ENCODE data around the gene TMEM116.
"Not testable (repeated sequence)": the region's sequence is repeated elsewhere in the genome, so short reads cannot be mapped to it uniquely, and the experiment has no call there.

TMEM116 gene

DNA sequence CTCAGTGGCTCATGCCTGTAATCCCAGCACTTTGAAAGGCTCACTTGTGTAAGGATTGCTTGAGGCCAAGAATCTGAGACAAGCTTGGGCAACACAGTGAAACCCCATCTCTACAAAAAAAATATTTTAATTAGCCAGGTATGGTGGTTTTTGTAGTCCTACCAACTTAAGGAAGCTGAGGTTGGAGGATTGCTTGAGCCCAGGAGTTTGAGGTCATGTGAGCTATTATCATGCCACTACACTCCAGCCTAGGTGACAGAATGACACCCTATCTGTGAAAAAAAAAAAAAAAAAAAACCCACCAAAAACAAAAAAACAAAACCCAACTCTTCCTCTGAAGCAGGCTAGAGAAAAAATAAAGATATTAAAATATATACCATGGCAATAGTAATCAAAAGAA is 41.2 kb downstream of the TMEM116 start:
- no peaks in the 10 kb centered on the region for H3K27me3 Mint-ChIP-seq
- no peaks in the 10 kb centered on the region for H3K9me3 Mint-ChIP-seq (ENCODE audit: low read depth)
- H3K27ac Mint-ChIP-seq: no peak overlapping the region
- peaks cover 5% of the 10 kb centered on the region for H3K36me3 Mint-ChIP-seq
- peaks cover 11% of the 10 kb centered on the region for H3K4me1 Mint-ChIP-seq (ENCODE audit: low read depth)
- no peak overlapping the region for H3K4me3 Mint-ChIP-seq

- H3K27me3 Mint-ChIP-seq: no peaks in the 10 kb centered on the region
- H3K9me3 Mint-ChIP-seq (ENCODE audit: low read depth): peaks cover 6% of the 10 kb centered on the region
- H3K36me3 Mint-ChIP-seq: peaks cover 20% of the 10 kb centered on the region
- H3K4me3 Mint-ChIP-seq: no peak overlapping the region
- peaks cover 4% of the 10 kb centered on the region for H3K4me1 Mint-ChIP-seq (ENCODE audit: low read depth)
- no peak overlapping the region for H3K27ac Mint-ChIP-seq
Observed at GRCh38 chr12:111964935-111965334, 48.0 kb downstream of the TMEM116 start.

DNA sequence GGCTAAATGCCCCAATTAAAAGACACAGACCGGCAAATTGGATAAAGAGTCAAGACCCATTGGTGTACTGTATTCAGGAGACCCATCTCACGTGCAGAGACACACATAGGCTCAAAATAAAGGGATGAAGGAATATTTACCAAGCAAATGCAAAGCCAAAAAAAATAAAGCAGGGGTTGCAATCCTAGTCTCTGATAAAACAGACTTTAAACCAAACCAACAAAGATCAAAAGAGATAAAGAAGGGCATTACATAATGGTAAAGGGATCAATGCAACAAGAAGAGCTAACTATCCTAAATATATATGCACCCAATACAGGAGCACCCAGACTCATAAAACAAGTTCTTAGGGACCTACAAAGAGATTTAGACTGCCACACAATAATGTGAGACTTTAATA is 53.4 kb downstream of the TMEM116 start:
- H3K9me3 Mint-ChIP-seq (ENCODE audit: low read depth); H3K27ac Mint-ChIP-seq; H3K4me3 Mint-ChIP-seq; H3K27me3 Mint-ChIP-seq: not testable (repeated sequence)
- Mint-ChIP-seq H3K36me3 (peaks cover 37% of the 10 kb centered on the region), H3K4me1 (ENCODE audit: low read depth) (peaks cover 11% of the 10 kb centered on the region)

- H3K4me3 Mint-ChIP-seq; H3K9me3 Mint-ChIP-seq (ENCODE audit: low read depth); H3K27me3 Mint-ChIP-seq; H3K27ac Mint-ChIP-seq: not testable (repeated sequence)
- Mint-ChIP-seq H3K4me1 (ENCODE audit: low read depth) (peaks cover 16% of the 10 kb centered on the region), H3K36me3 (peaks cover 41% of the 10 kb centered on the region)
Observed at GRCh38 chr12:111957224-111957623, 55.7 kb downstream of the TMEM116 start.

- peaks cover 3% of the 10 kb centered on the region for H3K9me3 Mint-ChIP-seq (ENCODE audit: low read depth)
- no peak overlapping the region for H3K27ac Mint-ChIP-seq
- H3K4me3 Mint-ChIP-seq: no peak overlapping the region
- peaks cover 34% of the 10 kb centered on the region for H3K4me1 Mint-ChIP-seq (ENCODE audit: low read depth)
- no peaks in the 10 kb centered on the region for H3K27me3 Mint-ChIP-seq
- H3K36me3 Mint-ChIP-seq: peaks cover 29% of the 10 kb centered on the region
Observed at GRCh38 chr12:111954969-111955368, 58.0 kb downstream of the TMEM116 start.

DNA sequence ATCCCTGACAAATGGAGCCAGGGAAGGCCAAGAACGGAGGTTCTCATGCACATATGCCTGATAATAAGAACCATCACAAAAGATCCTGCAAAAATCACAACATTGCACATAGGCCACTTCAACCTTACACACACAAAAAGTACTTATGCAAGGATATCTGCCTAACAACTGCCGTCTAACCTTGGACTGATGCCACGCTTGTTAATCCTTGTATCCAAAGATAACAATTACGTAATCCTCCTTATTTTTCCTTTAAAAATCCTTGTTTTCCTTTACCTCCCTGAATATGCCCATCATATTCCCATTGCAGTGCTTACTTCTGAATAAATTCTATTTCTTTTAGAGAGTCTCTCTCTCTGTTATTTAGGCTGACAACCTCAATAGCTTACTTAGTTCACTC is 59.5 kb downstream of the TMEM116 start:
- Mint-ChIP-seq H3K4me1 (ENCODE audit: low read depth) (peaks cover 27% of the 10 kb centered on the region), H3K27ac (no peak overlapping the region), H3K36me3 (peaks cover 17% of the 10 kb centered on the region), H3K4me3 (no peak overlapping the region), H3K9me3 (ENCODE audit: low read depth) (no peaks in the 10 kb centered on the region), H3K27me3 (no peaks in the 10 kb centered on the region)

DNA sequence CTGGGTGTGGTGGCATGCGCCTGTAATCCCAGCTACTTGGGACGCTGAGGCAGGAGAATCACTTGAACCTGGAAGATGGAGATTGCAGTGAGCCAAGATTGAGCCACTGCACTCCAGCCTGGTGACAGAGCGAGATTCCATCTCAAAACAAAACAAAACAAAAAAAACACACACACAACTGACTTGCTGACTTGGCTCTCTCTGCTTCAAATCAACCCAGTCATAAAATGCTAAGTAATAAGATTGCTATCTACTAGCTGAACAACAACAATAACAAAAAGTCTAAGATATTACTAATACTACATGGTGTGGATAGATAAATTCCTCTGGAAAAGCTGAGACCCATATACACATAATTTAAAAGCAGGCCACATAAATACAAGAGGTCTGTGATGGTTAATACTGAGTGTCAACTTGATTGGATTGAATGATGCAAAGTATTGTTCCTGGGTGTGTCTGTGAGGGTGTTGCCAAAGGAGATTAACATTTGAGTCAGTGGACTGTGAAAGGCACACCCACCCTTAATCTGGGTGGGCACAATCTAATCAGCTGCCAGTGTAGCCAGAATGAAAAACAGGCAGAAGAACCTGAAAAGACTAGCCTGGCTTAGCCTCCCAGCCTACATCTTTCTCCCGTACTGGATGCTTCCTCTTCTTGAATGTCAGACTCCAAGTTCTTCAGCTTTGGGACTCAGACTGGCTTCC is 60.7 kb downstream of the TMEM116 start:
- not testable (repeated sequence) for H3K9me3 Mint-ChIP-seq (ENCODE audit: low read depth); H3K27me3 Mint-ChIP-seq; H3K4me3 Mint-ChIP-seq; H3K27ac Mint-ChIP-seq
- H3K36me3 Mint-ChIP-seq: peaks cover 17% of the 10 kb centered on the region
- H3K4me1 Mint-ChIP-seq (ENCODE audit: low read depth): peaks cover 26% of the 10 kb centered on the region

DNA sequence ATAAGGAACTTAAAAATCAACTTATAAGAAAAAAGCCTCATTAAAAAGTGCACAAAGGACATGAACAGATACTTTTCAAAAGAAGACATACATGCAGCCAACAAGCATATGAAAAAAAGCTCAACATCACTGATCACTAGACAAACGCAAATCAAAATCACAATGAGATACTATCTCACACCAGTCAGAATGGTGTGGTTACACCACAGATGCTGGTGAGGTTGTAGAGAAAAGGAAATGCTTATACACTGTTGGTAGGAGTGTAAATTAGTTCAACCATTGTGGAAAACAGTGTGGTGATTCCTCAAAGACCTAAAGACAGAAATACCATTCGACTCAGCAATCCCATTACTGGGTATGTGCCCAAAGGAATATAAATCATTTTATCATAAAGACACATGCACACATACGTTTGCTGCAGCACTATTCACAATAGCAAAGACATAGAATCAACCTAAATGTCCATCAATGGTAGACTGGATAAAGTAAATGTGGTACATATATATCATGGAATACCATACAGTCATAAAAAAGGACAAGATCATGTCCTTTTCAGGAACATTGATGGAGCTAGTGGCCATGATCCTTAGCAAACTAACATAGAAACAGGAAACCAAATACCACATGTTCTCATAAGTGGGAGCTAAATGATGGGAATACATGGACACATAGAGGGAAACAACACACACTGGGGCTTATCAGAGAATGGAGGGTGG is 61.8 kb downstream of the TMEM116 start:
- Mint-ChIP-seq H3K4me1 (ENCODE audit: low read depth) (peaks cover 29% of the 10 kb centered on the region), H3K36me3 (peaks cover 15% of the 10 kb centered on the region)
- not testable (repeated sequence) for H3K27ac Mint-ChIP-seq; H3K9me3 Mint-ChIP-seq (ENCODE audit: low read depth); H3K4me3 Mint-ChIP-seq; H3K27me3 Mint-ChIP-seq

- H3K9me3 Mint-ChIP-seq (ENCODE audit: low read depth): no peaks in the 10 kb centered on the region
- H3K4me1 Mint-ChIP-seq (ENCODE audit: low read depth): peaks cover 14% of the 10 kb centered on the region
- H3K27me3 Mint-ChIP-seq: no peaks in the 10 kb centered on the region
- H3K36me3 Mint-ChIP-seq: peaks cover 4% of the 10 kb centered on the region
- no peak overlapping the region for H3K27ac Mint-ChIP-seq
- no peak overlapping the region for H3K4me3 Mint-ChIP-seq
Observed at GRCh38 chr12:111943929-111944328, 69.0 kb downstream of the TMEM116 start.

GRCh38 chr12:111942557-111942956 is 70.4 kb downstream of the TMEM116 start:
- no peak overlapping the region for H3K27ac Mint-ChIP-seq
- H3K9me3 Mint-ChIP-seq (ENCODE audit: low read depth): no peaks in the 10 kb centered on the region
- no peaks in the 10 kb centered on the region for H3K27me3 Mint-ChIP-seq
- peaks cover 4% of the 10 kb centered on the region for H3K36me3 Mint-ChIP-seq
- peaks cover 14% of the 10 kb centered on the region for H3K4me1 Mint-ChIP-seq (ENCODE audit: low read depth)
- no peak overlapping the region for H3K4me3 Mint-ChIP-seq

DNA sequence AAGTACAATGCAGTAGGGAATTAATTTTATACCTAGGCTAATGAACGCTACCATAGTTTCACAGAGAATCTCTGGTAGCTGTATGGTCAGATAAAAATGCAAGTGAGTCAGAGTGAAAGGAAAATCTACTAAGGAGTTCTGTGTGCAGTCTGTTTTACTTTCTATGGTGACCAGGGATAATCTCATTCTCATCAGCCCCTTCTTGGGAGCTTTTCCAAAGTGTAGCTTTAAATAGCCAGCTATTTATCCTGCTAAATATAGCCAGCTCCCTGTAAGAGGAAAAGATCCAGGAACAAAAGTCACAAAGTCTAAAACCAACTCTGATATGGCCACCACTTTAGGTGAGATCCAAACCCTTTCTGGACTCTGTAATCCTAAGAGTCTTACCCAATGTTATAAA is 75.5 kb downstream of the TMEM116 start:
- no peaks in the 10 kb centered on the region for H3K27me3 Mint-ChIP-seq
- no peaks in the 10 kb centered on the region for H3K4me1 Mint-ChIP-seq (ENCODE audit: low read depth)
- H3K36me3 Mint-ChIP-seq: peaks cover 4% of the 10 kb centered on the region
- no peak overlapping the region for H3K4me3 Mint-ChIP-seq
- no peaks in the 10 kb centered on the region for H3K9me3 Mint-ChIP-seq (ENCODE audit: low read depth)
- no peak overlapping the region for H3K27ac Mint-ChIP-seq

DNA sequence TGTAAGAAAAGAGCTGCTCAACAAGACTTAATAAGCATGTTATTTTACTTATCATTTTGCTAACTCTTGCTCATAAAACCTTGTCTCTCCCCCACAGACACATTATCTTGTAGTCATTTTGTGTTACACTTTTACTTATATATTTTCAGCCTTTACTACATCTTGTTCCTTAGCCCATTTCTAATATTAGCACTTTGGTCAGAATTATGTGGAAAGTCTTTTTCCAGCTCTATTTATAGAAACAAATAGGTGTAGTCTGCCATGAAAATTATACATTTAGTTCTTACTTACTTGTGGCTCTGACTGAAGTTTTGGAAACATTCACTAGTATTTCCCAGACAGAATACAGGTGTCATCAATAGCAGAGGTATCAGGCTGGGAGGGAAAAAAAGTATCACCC is 76.1 kb downstream of the TMEM116 start:
- no peak overlapping the region for H3K27ac Mint-ChIP-seq
- no peak overlapping the region for H3K4me3 Mint-ChIP-seq
- no peaks in the 10 kb centered on the region for H3K9me3 Mint-ChIP-seq (ENCODE audit: low read depth)
- H3K4me1 Mint-ChIP-seq (ENCODE audit: low read depth): no peaks in the 10 kb centered on the region
- no peaks in the 10 kb centered on the region for H3K27me3 Mint-ChIP-seq
- peaks cover 4% of the 10 kb centered on the region for H3K36me3 Mint-ChIP-seq

- Mint-ChIP-seq H3K27ac (no peak overlapping the region), H3K4me3 (no peak overlapping the region), H3K4me1 (ENCODE audit: low read depth) (no peaks in the 10 kb centered on the region), H3K36me3 (peaks cover 7% of the 10 kb centered on the region), H3K27me3 (no peaks in the 10 kb centered on the region), H3K9me3 (ENCODE audit: low read depth) (no peaks in the 10 kb centered on the region)
Observed at GRCh38 chr12:111932241-111932640, 80.7 kb downstream of the TMEM116 start.

- H3K36me3 Mint-ChIP-seq: peaks cover 8% of the 10 kb centered on the region
- H3K4me3 Mint-ChIP-seq: no peak overlapping the region
- H3K4me1 Mint-ChIP-seq (ENCODE audit: low read depth): no peaks in the 10 kb centered on the region
- H3K27ac Mint-ChIP-seq: no peak overlapping the region
- no peaks in the 10 kb centered on the region for H3K27me3 Mint-ChIP-seq
- H3K9me3 Mint-ChIP-seq (ENCODE audit: low read depth): no peaks in the 10 kb centered on the region
Observed at GRCh38 chr12:111927346-111927745, 85.6 kb downstream of the TMEM116 start.

DNA sequence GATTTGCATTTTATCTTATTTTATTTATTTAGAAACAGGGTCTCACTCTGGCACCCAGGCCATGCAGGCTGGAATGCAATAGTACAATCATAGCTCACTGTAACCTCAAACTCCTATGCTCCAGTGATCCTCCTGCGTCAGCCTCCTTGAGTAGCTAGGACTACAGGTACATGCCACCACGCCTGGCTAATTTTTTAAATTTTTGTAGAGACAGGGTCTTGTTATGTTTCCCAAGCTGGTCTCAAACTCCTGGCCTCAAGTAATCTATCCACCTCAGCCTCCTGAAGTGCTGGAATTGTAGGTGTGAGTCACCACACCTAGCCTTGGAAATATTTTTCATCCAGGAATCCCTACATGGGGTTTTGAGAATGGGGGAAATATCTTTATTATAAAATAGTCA is 86.3 kb downstream of the TMEM116 start:
- H3K4me3 Mint-ChIP-seq: no peak overlapping the region
- H3K36me3 Mint-ChIP-seq: peaks cover 10% of the 10 kb centered on the region
- H3K27me3 Mint-ChIP-seq: no peaks in the 10 kb centered on the region
- H3K27ac Mint-ChIP-seq: no peak overlapping the region
- H3K9me3 Mint-ChIP-seq (ENCODE audit: low read depth): no peaks in the 10 kb centered on the region
- no peaks in the 10 kb centered on the region for H3K4me1 Mint-ChIP-seq (ENCODE audit: low read depth)

DNA sequence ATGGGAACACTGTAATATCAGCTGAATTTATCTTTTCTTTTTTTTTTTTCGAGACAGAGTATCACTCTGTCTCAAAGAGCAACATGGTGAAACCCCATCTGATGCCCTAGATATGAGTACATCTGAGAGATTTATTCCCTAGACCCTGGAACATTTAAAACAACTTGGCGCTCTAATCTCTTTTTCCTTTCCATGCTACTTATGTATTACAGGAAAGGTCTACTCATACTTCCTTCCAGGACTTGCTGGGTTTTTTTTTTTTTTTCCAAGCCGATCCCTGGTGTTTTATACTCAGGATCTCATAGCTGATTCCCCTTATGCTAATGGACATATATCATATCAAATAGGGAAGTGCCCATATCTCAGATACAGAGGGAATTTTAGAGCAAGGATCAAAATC is 87.8 kb downstream of the TMEM116 start:
- H3K4me1 Mint-ChIP-seq (ENCODE audit: low read depth): no peaks in the 10 kb centered on the region
- peaks cover 10% of the 10 kb centered on the region for H3K36me3 Mint-ChIP-seq
- H3K9me3 Mint-ChIP-seq (ENCODE audit: low read depth): no peaks in the 10 kb centered on the region
- H3K27me3 Mint-ChIP-seq: no peaks in the 10 kb centered on the region
- no peak overlapping the region for H3K27ac Mint-ChIP-seq
- no peak overlapping the region for H3K4me3 Mint-ChIP-seq

Data from activated naive CD8-positive, alpha-beta T cell (primary cell).